Activated T-cell treated with anti-CD3 and anti-CD28 coated beads, Interleukin-2, amount 50 U/mL, for 48 hours (primary cell): ENCODE measurements around the gene BRINP2.

Source experiments
- DNase-seq, 2 experiments: peaks; one replicate each; pipeline ENCODE4 v3.0.0-alpha.2; 2020

BRINP2 gene

GRCh38 chr1:177227978-177228692 is 57.4 kb downstream of the BRINP2 start:
- no peak for DNase-seq

GRCh38 chr1:177228693-177229065 is 57.9 kb downstream of the BRINP2 start:
- DNase-seq = no peak

- no peak for DNase-seq
Observed at GRCh38 chr1:177229781-177230180, 59.0 kb downstream of the BRINP2 start.

GRCh38 chr1:177230228-177231016 is 59.7 kb downstream of the BRINP2 start:
- no peak for DNase-seq

GRCh38 chr1:177235350-177235749 is 64.6 kb downstream of the BRINP2 start:
- no peak for DNase-seq

GRCh38 chr1:177236962-177237361 is 66.2 kb downstream of the BRINP2 start:
- no peak for DNase-seq

GRCh38 chr1:177238967-177239366 is 68.2 kb downstream of the BRINP2 start:
- DNase-seq = no peak

- DNase-seq = no peak
Observed at GRCh38 chr1:177239792-177240191, 69.0 kb downstream of the BRINP2 start.

- DNase-seq = no peak
Observed at GRCh38 chr1:177243773-177244172, 73.0 kb downstream of the BRINP2 start.

- no peak for DNase-seq
Observed at GRCh38 chr1:177246710-177247580, 76.2 kb downstream of the BRINP2 start.

- no peak for DNase-seq
Observed at GRCh38 chr1:177247623-177248176, 76.9 kb downstream of the BRINP2 start.

GRCh38 chr1:177248258-177248657 is 77.5 kb downstream of the BRINP2 start:
- no peak for DNase-seq

- no peak for DNase-seq
Observed at GRCh38 chr1:177249231-177249630, 78.5 kb downstream of the BRINP2 start.

GRCh38 chr1:177252877-177253276 is 82.1 kb downstream of the BRINP2 start:
- DNase-seq = no peak

- DNase-seq = no peak
Observed at GRCh38 chr1:177255411-177255810, 84.7 kb downstream of the BRINP2 start.

- DNase-seq = peak in 1 of 2 experiments; percentile 21
Observed at GRCh38 chr1:177256153-177257075, 85.7 kb downstream of the BRINP2 start.

- no peak for DNase-seq
Observed at GRCh38 chr1:177257128-177257527, 86.4 kb downstream of the BRINP2 start.

GRCh38 chr1:177257576-177257975 is 86.8 kb downstream of the BRINP2 start:
- DNase-seq = no peak

- DNase-seq = no peak
Observed at GRCh38 chr1:177270863-177271262, 100.1 kb downstream of the BRINP2 start.

- no peak for DNase-seq
Observed at GRCh38 chr1:177273141-177273540, 102.4 kb downstream of the BRINP2 start.

- no peak for DNase-seq
Observed at GRCh38 chr1:177274687-177275211, 104.0 kb downstream of the BRINP2 start.

- DNase-seq = no peak
Observed at GRCh38 chr1:177275736-177276135, 105.0 kb downstream of the BRINP2 start.
